ENCODE measurements around the gene INPP5J. TPM values are rescaled to one million over a fixed set of nuclear protein-coding genes. Genes with fewer than 3 reads are reported as not detected.

The INPP5J gene
- total and polyA plus RNA-seq, 2 of the 13 experiments (the other 11 are each of a cell fraction or from before 2014, with no cell fraction given), result 0.24 to 1.1 TPM

DNA sequence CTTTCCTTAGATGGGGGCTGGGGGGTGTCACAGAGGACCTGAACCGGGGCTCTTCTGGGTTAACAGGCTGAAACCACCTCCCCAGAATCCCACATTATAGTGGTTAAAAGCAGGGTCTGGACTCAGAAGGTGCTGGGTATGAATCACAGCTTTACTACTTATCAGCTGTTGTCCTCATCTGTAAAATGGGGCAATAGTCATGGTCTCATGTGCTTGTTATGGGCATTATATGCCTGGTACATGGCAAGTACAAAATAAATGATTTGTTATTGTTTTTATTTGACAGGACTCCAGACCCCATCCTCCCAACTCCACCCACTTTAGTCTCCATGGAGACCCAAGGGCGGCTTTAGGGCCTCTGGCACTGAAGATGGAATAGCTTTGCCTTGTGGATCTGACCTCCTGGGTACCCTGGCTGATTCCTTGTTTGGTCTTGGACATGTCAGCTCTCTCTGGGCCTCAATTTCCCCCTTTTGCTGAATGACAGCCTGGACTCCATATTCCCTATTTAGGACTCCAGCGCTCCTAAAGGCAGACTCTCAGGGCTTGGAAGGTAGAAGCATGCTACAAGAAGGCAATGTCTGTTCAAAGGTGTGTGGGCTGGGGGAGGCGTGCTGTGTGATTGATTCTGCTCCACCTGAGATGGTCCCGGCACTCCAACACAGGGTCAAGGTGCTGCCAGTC, 42.5 kb upstream of the INPP5J start (continued):
- TF ChIP-seq, protein P1, sequence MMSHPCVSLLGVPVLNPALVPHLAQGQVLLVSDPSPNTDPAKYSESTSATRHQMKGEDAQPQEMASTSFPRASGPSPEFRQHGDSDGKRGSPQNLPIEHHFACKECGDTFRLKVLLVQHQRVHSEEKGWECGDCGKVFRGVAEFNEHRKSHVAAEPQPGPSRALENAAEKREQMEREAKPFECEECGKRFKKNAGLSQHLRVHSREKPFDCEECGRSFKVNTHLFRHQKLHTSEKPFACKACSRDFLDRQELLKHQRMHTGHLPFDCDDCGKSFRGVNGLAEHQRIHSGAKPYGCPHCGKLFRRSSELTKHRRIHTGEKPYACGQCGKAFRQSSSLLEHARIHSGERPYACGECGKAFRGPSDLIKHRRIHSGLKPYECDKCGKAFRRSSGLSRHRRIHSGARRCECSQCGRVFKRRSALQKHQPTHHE (CRISPR knock-in tag; IDR thresholded peaks at IDR 0.05; ENCODE audit: borderline replicate concordance), result no peak
- no peak for TF ChIP-seq NFYB (CRISPR knock-in tag; IDR thresholded peaks at IDR 0.05)
- no peak for TF ChIP-seq ZNF101 (CRISPR knock-in tag; IDR thresholded peaks at IDR 0.05; ENCODE audit: borderline replicate concordance, low read depth)
- TF ChIP-seq JDP2 (CRISPR knock-in tag; IDR thresholded peaks at IDR 0.05; ENCODE audit: borderline replicate concordance), result no peak
- no peak for TF ChIP-seq MXD4 (CRISPR knock-in tag; IDR thresholded peaks at IDR 0.05)
- TF ChIP-seq MZF1 (CRISPR knock-in tag; IDR thresholded peaks at IDR 0.05; ENCODE audit: borderline replicate concordance), result no peak
- no peak for TF ChIP-seq NCOA2 (CRISPR knock-in tag; IDR thresholded peaks at IDR 0.05)
- 0 out of 2 replicates have a peak, but pooled peaks have one; percentile 3 for TF ChIP-seq ZSCAN9 (CRISPR knock-in tag; IDR thresholded peaks at IDR 0.05; ENCODE audit: borderline replicate concordance)
- no peak for TF ChIP-seq CEBPB (IDR thresholded peaks at IDR 0.05; ENCODE audit: borderline replicate concordance, low read depth, low read length)
- TF ChIP-seq ZFAT (CRISPR knock-in tag; conservative IDR thresholded peaks at IDR 0.05), result no peak
- peak; percentile 16 for TF ChIP-seq TEAD3 (CRISPR knock-in tag; optimal IDR thresholded peaks at IDR 0.05; ENCODE audit: borderline replicate concordance)
- peak; percentile 9; the same call in 1 of the 2 replicates for TF ChIP-seq FOXK1 (CRISPR knock-in tag; IDR thresholded peaks at IDR 0.05; ENCODE audit: borderline replicate concordance, low read depth)
- no peak for TF ChIP-seq ISX (CRISPR knock-in tag; conservative IDR thresholded peaks at IDR 0.05)
- no peak for TF ChIP-seq TBP (CRISPR knock-in tag; IDR thresholded peaks at IDR 0.05)
- TF ChIP-seq, protein P2, sequence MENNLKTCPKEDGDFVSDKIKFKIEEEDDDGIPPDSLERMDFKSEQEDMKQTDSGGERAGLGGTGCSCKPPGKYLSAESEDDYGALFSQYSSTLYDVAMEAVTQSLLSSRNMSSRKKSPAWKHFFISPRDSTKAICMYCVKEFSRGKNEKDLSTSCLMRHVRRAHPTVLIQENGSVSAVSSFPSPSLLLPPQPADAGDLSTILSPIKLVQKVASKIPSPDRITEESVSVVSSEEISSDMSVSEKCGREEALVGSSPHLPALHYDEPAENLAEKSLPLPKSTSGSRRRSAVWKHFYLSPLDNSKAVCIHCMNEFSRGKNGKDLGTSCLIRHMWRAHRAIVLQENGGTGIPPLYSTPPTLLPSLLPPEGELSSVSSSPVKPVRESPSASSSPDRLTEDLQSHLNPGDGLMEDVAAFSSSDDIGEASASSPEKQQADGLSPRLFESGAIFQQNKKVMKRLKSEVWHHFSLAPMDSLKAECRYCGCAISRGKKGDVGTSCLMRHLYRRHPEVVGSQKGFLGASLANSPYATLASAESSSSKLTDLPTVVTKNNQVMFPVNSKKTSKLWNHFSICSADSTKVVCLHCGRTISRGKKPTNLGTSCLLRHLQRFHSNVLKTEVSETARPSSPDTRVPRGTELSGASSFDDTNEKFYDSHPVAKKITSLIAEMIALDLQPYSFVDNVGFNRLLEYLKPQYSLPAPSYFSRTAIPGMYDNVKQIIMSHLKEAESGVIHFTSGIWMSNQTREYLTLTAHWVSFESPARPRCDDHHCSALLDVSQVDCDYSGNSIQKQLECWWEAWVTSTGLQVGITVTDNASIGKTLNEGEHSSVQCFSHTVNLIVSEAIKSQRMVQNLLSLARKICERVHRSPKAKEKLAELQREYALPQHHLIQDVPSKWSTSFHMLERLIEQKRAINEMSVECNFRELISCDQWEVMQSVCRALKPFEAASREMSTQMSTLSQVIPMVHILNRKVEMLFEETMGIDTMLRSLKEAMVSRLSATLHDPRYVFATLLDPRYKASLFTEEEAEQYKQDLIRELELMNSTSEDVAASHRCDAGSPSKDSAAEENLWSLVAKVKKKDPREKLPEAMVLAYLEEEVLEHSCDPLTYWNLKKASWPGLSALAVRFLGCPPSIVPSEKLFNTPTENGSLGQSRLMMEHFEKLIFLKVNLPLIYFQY (CRISPR knock-in tag; IDR thresholded peaks at IDR 0.05; ENCODE audit: borderline replicate concordance), result no peak
- TF ChIP-seq KAT8 (CRISPR knock-in tag; IDR thresholded peaks at IDR 0.05), result no peak
- TF ChIP-seq ZNF160 (CRISPR knock-in tag; IDR thresholded peaks at IDR 0.05), result no peak
- TF ChIP-seq ZNF451 (CRISPR knock-in tag; IDR thresholded peaks at IDR 0.05), result no peak
- TF ChIP-seq TEAD2 (CRISPR knock-in tag; IDR thresholded peaks at IDR 0.05), result no peak
- TF ChIP-seq, protein P3, sequence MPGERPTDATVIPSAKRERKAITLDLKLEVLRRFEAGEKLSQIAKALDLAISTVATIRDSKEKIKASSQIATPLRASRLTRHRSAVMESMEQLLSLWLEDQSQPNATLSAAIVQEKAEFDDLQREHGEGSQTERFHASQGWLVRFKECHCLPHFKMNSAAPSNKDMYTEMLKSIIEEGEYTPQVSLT (CRISPR knock-in tag; IDR thresholded peaks at IDR 0.05; ENCODE audit: borderline replicate concordance, low read depth), result no peak
- no peak for TF ChIP-seq ZNF20 (CRISPR knock-in tag; IDR thresholded peaks at IDR 0.05)
- no peak for TF ChIP-seq RORA (CRISPR knock-in tag; IDR thresholded peaks at IDR 0.05)
- TF ChIP-seq SMYD3 (CRISPR knock-in tag; IDR thresholded peaks at IDR 0.05), result no peak
